Trophoblast cell (in vitro differentiated cells and primary cell): ENCODE results near the gene GTPBP4.

Source experiments
- DNase-seq, 2 donors: peaks; one replicate each; pipeline ENCODE4 v3.0.0-alpha.2; 2016
- H2AFZ ChIP-seq: 2 replicates; pipeline ENCODE4 v1.6.1; 2013; ENCODE audit warnings: low read length, moderate library complexity, mild to moderate bottlenecking; ENCODE audit not compliant: insufficient read depth, poor library complexity
- H2AK5ac ChIP-seq: 2 replicates; pipeline ENCODE4 v1.6.1; 2013; ENCODE audit warnings: mild to moderate bottlenecking, low read length
- H2BK120ac ChIP-seq: 2 replicates; pipeline ENCODE4 v1.6.1; 2013; ENCODE audit warnings: low read length, mild to moderate bottlenecking, moderate library complexity; ENCODE audit not compliant: insufficient read depth, poor library complexity
- H2BK12ac ChIP-seq: 2 replicates; pipeline ENCODE4 v1.6.1; 2013; ENCODE audit warnings: mild to moderate bottlenecking, low read length, moderate library complexity
- H2BK5ac ChIP-seq: 2 replicates; pipeline ENCODE4 v1.6.1; 2013; ENCODE audit warnings: low read length, low read depth, moderate library complexity, mild to moderate bottlenecking; ENCODE audit not compliant: poor library complexity
- H3K14ac ChIP-seq: 2 replicates; pipeline ENCODE4 v1.6.1; 2013; ENCODE audit warnings: mild to moderate bottlenecking, low read length
- H3K18ac ChIP-seq: 2 replicates; pipeline ENCODE4 v1.6.1; 2013; ENCODE audit warnings: mild to moderate bottlenecking, low read length
- H3K23ac ChIP-seq: 2 replicates; pipeline ENCODE4 v1.6.1; 2013; ENCODE audit warnings: low read length
- H3K27ac ChIP-seq: 2 replicates; pipeline ENCODE4 v1.5.1; 2013; ENCODE audit warnings: low read depth, mild to moderate bottlenecking, inconsistent platforms, low read length, moderate library complexity
- H3K27me3 ChIP-seq: 2 replicates; pipeline ENCODE4 v1.6.1; 2013; ENCODE audit warnings: inconsistent platforms, mild to moderate bottlenecking, low read length, moderate library complexity; ENCODE audit not compliant: insufficient read depth
- H3K36me3 ChIP-seq, 2 experiments: 1 replicate in 1 of 2; 2 replicates in 1 of 2; pipeline ENCODE4 v1.6.1; 2013; ENCODE audit warnings: low read length in 2 of 2, mild to moderate bottlenecking in 2 of 2, moderate library complexity in 1 of 2; ENCODE audit not compliant: insufficient read depth in 2 of 2, control insufficient read depth in 1 of 2
- H3K4ac ChIP-seq: 2 replicates; pipeline ENCODE4 v1.6.1; 2013; ENCODE audit warnings: low read depth, mild to moderate bottlenecking, low read length, moderate library complexity
- H3K4me1 ChIP-seq, 2 experiments: 1 replicate in 1 of 2; 2 replicates in 1 of 2; pipeline ENCODE4 v1.6.1; 2013; ENCODE audit warnings: low read length in 2 of 2, mild to moderate bottlenecking in 2 of 2, moderate library complexity in 1 of 2; ENCODE audit not compliant: insufficient read depth in 2 of 2, control insufficient read depth in 1 of 2
- H3K4me2 ChIP-seq: 2 replicates; pipeline ENCODE4 v1.6.1; 2013; ENCODE audit warnings: inconsistent platforms, mild to moderate bottlenecking, low read length, moderate library complexity
- H3K4me3 ChIP-seq: 2 replicates; pipeline ENCODE4 v1.5.1; 2013; ENCODE audit warnings: mild to moderate bottlenecking, low read depth, low read length, inconsistent platforms
- H3K79me1 ChIP-seq: one replicate; pipeline ENCODE4 v1.6.1; 2013; ENCODE audit warnings: low read length
- H3K79me2 ChIP-seq: 2 replicates; pipeline ENCODE4 v1.6.1; 2013; ENCODE audit warnings: low read length, mild to moderate bottlenecking; ENCODE audit not compliant: control insufficient read depth, insufficient read depth, poor library complexity
- H3K9ac ChIP-seq: 2 replicates; pipeline ENCODE4 v1.6.1; 2013; ENCODE audit warnings: mild to moderate bottlenecking, low read length
- H3K9me3 ChIP-seq: 2 replicates; pipeline ENCODE4 v1.6.1; 2013; ENCODE audit warnings: low read depth, mild to moderate bottlenecking, control low read depth, inconsistent platforms, low read length; ENCODE audit not compliant: insufficient read depth
- H4K12ac ChIP-seq: 2 replicates; pipeline ENCODE4 v1.6.1; 2013; ENCODE audit warnings: low read depth, mild to moderate bottlenecking, low read length, moderate library complexity
- H4K8ac ChIP-seq: 2 replicates; pipeline ENCODE4 v1.6.1; 2013; ENCODE audit warnings: low read depth, mild to moderate bottlenecking, low read length, moderate library complexity
- H4K91ac ChIP-seq: one replicate; pipeline ENCODE4 v1.6.1; 2013; ENCODE audit warnings: low read depth, mild to moderate bottlenecking, low read length, moderate library complexity
- WGBS: extraction: QIAGEN DNeasy Blood & Tissue Kit; methylation state at CpG from one replicate; pipeline ENCODE4 v1.1.7; 2013; ENCODE audit warnings: missing lambda C conversion rate; ENCODE audit not compliant: insufficient read length, insufficient coverage; ENCODE audit errors: extremely low coverage; 5-methylcytosine and 5-hydroxymethylcytosine counted together

Gene GTPBP4

DNA sequence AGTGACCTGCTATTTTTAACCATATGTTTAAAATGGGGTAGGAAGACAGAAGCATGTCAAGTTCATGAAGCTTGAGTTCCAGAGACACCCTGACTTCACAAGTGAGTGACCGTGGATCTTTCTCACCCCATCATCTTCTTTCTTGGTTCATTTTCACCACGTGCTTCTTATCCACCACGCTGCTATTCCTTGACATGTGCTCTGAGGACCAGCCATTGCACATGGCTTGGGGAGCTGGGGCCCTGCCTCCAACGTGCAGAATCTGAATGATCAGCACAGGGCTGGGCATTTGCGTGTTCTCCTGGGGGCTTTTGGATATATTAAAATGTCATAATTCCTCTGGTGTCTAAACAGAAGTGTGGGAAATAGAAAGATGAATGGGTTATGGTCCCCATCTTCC lies 25.0 kb upstream of the GTPBP4 start:
- H3K23ac ChIP-seq, result no peak overlapping the region
- no peak overlapping the region for H3K4me3 ChIP-seq
- H2AK5ac ChIP-seq, result no peak overlapping the region
- H3K27ac ChIP-seq, result no peak overlapping the region
- no peak overlapping the region for H2BK120ac ChIP-seq
- H2BK12ac ChIP-seq, result no peak overlapping the region
- H3K9me3 ChIP-seq, result peaks cover 2% of the 10 kb centered on the region
- H3K36me3 ChIP-seq, result no peaks in the 10 kb centered on the region
- H3K14ac ChIP-seq, result no peak overlapping the region
- H2AFZ ChIP-seq, result no peak overlapping the region
- no peak overlapping the region for H3K9ac ChIP-seq
- H3K18ac ChIP-seq, result no peak overlapping the region
- H2BK5ac ChIP-seq, result no peak overlapping the region
- no CpG with 5 or more reads among the region's 5 CpGs for WGBS
- no peak overlapping the region for H4K91ac ChIP-seq
- H3K79me2 ChIP-seq, result no peaks in the 10 kb centered on the region
- H3K27me3 ChIP-seq, result no peaks in the 10 kb centered on the region
- no peak overlapping the region for H3K4ac ChIP-seq
- no peak overlapping the region for H4K12ac ChIP-seq
- no peak for DNase-seq
- H3K4me2 ChIP-seq, result no peak overlapping the region
- H3K4me1 ChIP-seq, result no peaks in the 10 kb centered on the region
- H3K79me1 ChIP-seq, result no peaks in the 10 kb centered on the region
- H4K8ac ChIP-seq, result no peak overlapping the region

DNA sequence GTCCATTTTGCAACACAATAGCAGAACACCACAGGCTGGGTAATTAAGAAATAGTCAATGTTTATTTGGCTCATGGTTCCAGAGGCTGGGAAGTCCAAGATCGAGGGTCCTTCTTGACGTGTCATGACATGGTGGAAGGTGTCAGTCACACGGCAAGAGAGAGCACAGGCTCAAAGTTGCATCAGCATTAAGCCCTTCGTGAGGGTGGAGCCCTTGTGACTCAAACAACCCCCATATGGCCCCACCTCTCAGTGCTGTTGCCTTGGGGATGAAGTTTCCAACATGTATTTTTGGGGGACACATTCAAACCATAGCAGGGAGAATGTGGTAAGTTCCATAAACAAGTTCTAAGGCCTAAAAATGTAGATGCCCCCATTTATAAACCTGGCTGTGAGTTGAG lies 24.6 kb upstream of the GTPBP4 start:
- no peak overlapping the region for H2BK5ac ChIP-seq
- no peak overlapping the region for H2AK5ac ChIP-seq
- H3K4me3 ChIP-seq, result no peak overlapping the region
- no CpG with 5 or more reads among the region's 4 CpGs for WGBS
- H3K36me3 ChIP-seq, result no peaks in the 10 kb centered on the region
- H3K4me2 ChIP-seq, result no peak overlapping the region
- H3K18ac ChIP-seq, result no peak overlapping the region
- no peak overlapping the region for H3K4ac ChIP-seq
- no peak overlapping the region for H3K14ac ChIP-seq
- H3K4me1 ChIP-seq, result no peaks in the 10 kb centered on the region
- H2BK12ac ChIP-seq, result no peak overlapping the region
- no peak overlapping the region for H2BK120ac ChIP-seq
- no peaks in the 10 kb centered on the region for H3K79me2 ChIP-seq
- no peak overlapping the region for H4K12ac ChIP-seq
- H3K9ac ChIP-seq, result no peak overlapping the region
- H3K23ac ChIP-seq, result no peak overlapping the region
- H2AFZ ChIP-seq, result no peak overlapping the region
- H4K8ac ChIP-seq, result no peak overlapping the region
- H3K79me1 ChIP-seq, result no peaks in the 10 kb centered on the region
- no peak for DNase-seq
- no peaks in the 10 kb centered on the region for H3K27me3 ChIP-seq
- H3K9me3 ChIP-seq, result peaks cover 2% of the 10 kb centered on the region
- H4K91ac ChIP-seq, result no peak overlapping the region
- H3K27ac ChIP-seq, result no peak overlapping the region

DNA sequence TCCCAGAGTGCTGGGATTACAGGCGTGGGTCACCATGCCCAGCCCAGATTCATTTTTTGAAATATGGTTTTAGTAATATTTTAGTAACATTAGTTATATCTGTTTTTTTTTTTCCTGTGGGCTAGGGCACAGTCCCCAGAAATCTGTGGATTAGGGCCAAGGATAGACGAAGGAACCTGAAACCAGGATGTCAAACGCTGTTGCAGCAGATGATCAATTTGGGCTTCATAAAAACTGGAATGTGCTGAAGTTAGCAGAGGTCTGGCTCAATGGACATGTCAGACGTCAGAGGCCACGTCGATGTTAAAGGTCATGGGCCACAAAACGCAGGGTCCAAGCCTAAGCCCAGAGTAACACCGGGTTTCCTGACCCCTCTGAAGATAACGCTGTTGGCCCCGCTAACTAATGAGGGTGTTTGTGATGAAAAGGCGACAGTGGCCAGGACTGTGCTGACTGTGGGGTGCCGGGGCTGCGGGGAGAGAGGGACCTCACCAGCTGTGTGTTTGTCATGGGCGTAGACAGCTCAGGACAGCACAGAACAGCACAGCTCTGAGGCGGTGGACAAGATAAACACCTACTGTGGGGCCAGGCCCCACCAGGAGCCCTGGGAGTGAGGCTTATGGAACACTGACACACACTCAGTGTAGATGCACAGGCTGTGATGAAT lies 23.8 kb upstream of the GTPBP4 start:
- Histone ChIP-seq H3K79me1 (no peaks in the 10 kb centered on the region), H3K9me3 (peaks cover 2% of the 10 kb centered on the region), H3K14ac (no peak overlapping the region), H3K36me3 (no peaks in the 10 kb centered on the region), H3K9ac (no peak overlapping the region), H4K12ac (no peak overlapping the region), H2BK12ac (no peak overlapping the region), H4K91ac (no peak overlapping the region), H3K27ac (no peak overlapping the region), H3K4me3 (no peak overlapping the region), H2AK5ac (no peak overlapping the region), H2AFZ (no peak overlapping the region), H3K79me2 (no peaks in the 10 kb centered on the region), H2BK120ac (no peak overlapping the region), H4K8ac (no peak overlapping the region), H3K4ac (no peak overlapping the region), H3K4me1 (no peaks in the 10 kb centered on the region), H3K18ac (no peak overlapping the region), H2BK5ac (no peak overlapping the region), H3K27me3 (no peaks in the 10 kb centered on the region), H3K4me2 (no peak overlapping the region), H3K23ac (no peak overlapping the region)
- WGBS, result no CpG with 5 or more reads among the region's 15 CpGs
- DNase-seq, result no peak

DNA sequence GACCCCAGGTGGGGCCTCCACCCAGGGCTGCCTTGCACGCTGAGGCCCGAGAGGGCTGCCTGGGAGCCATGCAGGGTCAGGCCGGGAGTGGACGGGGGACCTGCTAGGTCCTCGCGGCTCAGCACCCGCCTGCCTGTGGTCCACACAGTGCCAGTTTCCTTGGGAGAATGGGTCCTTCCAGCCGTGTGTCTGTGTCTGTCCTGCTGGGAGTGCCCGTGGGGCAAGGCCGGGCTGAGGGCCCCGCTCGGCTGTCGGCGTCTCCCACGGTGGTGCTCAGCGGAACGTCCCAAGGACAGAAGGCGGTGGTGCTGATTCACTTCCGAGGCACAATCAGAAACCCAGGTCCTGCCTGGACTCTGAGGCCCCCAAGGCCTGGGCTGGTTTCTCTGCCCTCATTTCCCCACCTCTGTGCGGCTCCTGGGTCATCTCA lies 23.2 kb upstream of the GTPBP4 start:
- H3K36me3 ChIP-seq, result no peaks in the 10 kb centered on the region
- DNase-seq, result no peak
- H3K79me1 ChIP-seq, result no peaks in the 10 kb centered on the region
- no peak overlapping the region for H2BK120ac ChIP-seq
- H2BK5ac ChIP-seq, result no peak overlapping the region
- no peak overlapping the region for H4K91ac ChIP-seq
- H3K4ac ChIP-seq, result no peak overlapping the region
- H3K9me3 ChIP-seq, result peaks cover 2% of the 10 kb centered on the region
- no peak overlapping the region for H4K8ac ChIP-seq
- no peak overlapping the region for H3K4me2 ChIP-seq
- no peak overlapping the region for H3K9ac ChIP-seq
- H3K14ac ChIP-seq, result no peak overlapping the region
- no peaks in the 10 kb centered on the region for H3K79me2 ChIP-seq
- WGBS, result no CpG with 5 or more reads among the region's 20 CpGs
- no peak overlapping the region for H3K18ac ChIP-seq
- no peak overlapping the region for H3K23ac ChIP-seq
- no peak overlapping the region for H2BK12ac ChIP-seq
- H2AFZ ChIP-seq, result no peak overlapping the region
- H3K27ac ChIP-seq, result no peak overlapping the region
- no peak overlapping the region for H3K4me3 ChIP-seq
- H3K4me1 ChIP-seq, result no peaks in the 10 kb centered on the region
- no peak overlapping the region for H4K12ac ChIP-seq
- H2AK5ac ChIP-seq, result no peak overlapping the region
- no peaks in the 10 kb centered on the region for H3K27me3 ChIP-seq
